Keratinocyte (primary cell): ENCODE results near the gene ELMO3. TPM values are rescaled to one million over a fixed set of nuclear protein-coding genes. Genes with fewer than 3 reads are reported as not detected.
A peak's percentile ranks its signal among the peaks of the same experiment; 100 is the strongest.

Experiments used
- DNase-seq: peaks from one replicate; pipeline ENCODE4 v3.0.0-alpha.2; 2011; ENCODE audit warnings: low read depth, missing footprints, low spot score
- FAIRE-seq: peaks from 2 replicates; lab custom pipeline; 2011; peaks lifted over from hg19 to GRCh38; lab: Jason Lieb, UNC
- H2AFZ ChIP-seq: 2 replicates; pipeline ENCODE4 v1.6.0; 2012; ENCODE audit warnings: low read length, control low read depth, inconsistent platforms; ENCODE audit not compliant: control insufficient read depth
- H3K27ac ChIP-seq: 2 replicates; pipeline ENCODE4 v1.5.1; 2011; ENCODE audit warnings: low read length; ENCODE audit not compliant: control insufficient read depth, insufficient read depth
- H3K27me3 ChIP-seq: 3 replicates; pipeline ENCODE4 v1.6.0; 2011; ENCODE audit warnings: low read length; ENCODE audit not compliant: control insufficient read depth, insufficient read depth; ENCODE audit errors: extremely low read depth
- H3K36me3 ChIP-seq, 2 experiments: 2 replicates in 1 of 2; 3 replicates in 1 of 2; pipeline ENCODE4 v1.5.1; 2011; ENCODE audit warnings: low read length in 2 of 2, mild to moderate bottlenecking in 1 of 2; ENCODE audit not compliant: control insufficient read depth in 2 of 2, insufficient read depth in 2 of 2; ENCODE audit errors: extremely low read depth in 1 of 2
- H3K4me1 ChIP-seq: 3 replicates; pipeline ENCODE4 v1.5.1; 2011; ENCODE audit warnings: low read length; ENCODE audit not compliant: control insufficient read depth, insufficient read depth; ENCODE audit errors: extremely low read depth
- H3K4me2 ChIP-seq: 3 replicates; pipeline ENCODE4 v1.6.0; 2011; ENCODE audit warnings: low read depth, low read length; ENCODE audit not compliant: control insufficient read depth, insufficient read depth; ENCODE audit errors: extremely low read depth
- H3K4me3 ChIP-seq, 3 experiments: fragments of 200-600 bp in 1 of 3; sonication (generic) in 1 of 3; 2 replicates in 2 of 3; 3 replicates in 1 of 3; pipeline ENCODE4 v1.5.1; 2011 to 2016; ENCODE audit warnings: low read length in 3 of 3, mild to moderate bottlenecking in 3 of 3, control low read depth in 2 of 3, inconsistent platforms in 1 of 3, low read depth in 1 of 3, mixed read lengths in 1 of 3, mixed run types in 1 of 3, moderate library complexity in 1 of 3; ENCODE audit not compliant: control insufficient read depth in 2 of 3, insufficient read depth in 2 of 3; ENCODE audit errors: extremely low read depth in 1 of 3
- H3K79me2 ChIP-seq: 2 replicates; pipeline ENCODE4 v1.6.0; 2012; ENCODE audit warnings: low read length; ENCODE audit not compliant: control insufficient read depth, insufficient read depth
- H3K9ac ChIP-seq: 3 replicates; pipeline ENCODE4 v1.6.0; 2011; ENCODE audit warnings: low read length; ENCODE audit not compliant: control insufficient read depth, insufficient read depth; ENCODE audit errors: extremely low read depth
- H3K9me1 ChIP-seq: 3 replicates; pipeline ENCODE4 v1.6.0; 2011; ENCODE audit warnings: low read length; ENCODE audit not compliant: control insufficient read depth, insufficient read depth; ENCODE audit errors: extremely low read depth
- H3K9me3 ChIP-seq: 2 replicates; pipeline ENCODE4 v1.5.1; 2012; ENCODE audit warnings: low read depth, low read length; ENCODE audit not compliant: control insufficient read depth
- H4K20me1 ChIP-seq: 3 replicates; pipeline ENCODE4 v1.6.0; 2011; ENCODE audit warnings: low read length; ENCODE audit not compliant: control insufficient read depth, insufficient read depth; ENCODE audit errors: extremely low read depth
- EZH2 ChIP-seq: IDR thresholded peaks from one replicate; pipeline ENCODE4 v1.6.1; 2012; ENCODE audit warnings: inconsistent platforms, mild to moderate bottlenecking, low read length, moderate library complexity
- dilution Hi-C: fragments of 300-500 bp; cut with MboI; formaldehyde crosslinking; loops from one replicate; pipeline ENCODE4 v1.7.0; 2020; ENCODE audit warnings: low sequenced_read_pairs; ENCODE audit not compliant: extremely low pct_ligation_motif_present
- polyA plus RNA-seq, 5 experiments: library from polyadenylated mRNA; depleted of rRNA in 3 of 5; stranded (reverse) in 3 of 5; stranded (forward) in 1 of 5; unstranded in 1 of 5; fragments of >200 nt; gene quantifications; 1 replicate in 1 of 5; 2 replicates in 3 of 5; 3 replicates in 1 of 5; pipeline versions ENCODE4 v1.2.1 to v1.2.3, GENCODE V29; 2011 to 2012; ENCODE audit warnings: missing spikeins in 2 of 5, low read depth in 1 of 5, low replicate concordance in 1 of 5
- TF ChIP-seq, protein P1 (sequence below), 3 experiments: IDR thresholded peaks in 1 of 3; conservative IDR thresholded peaks in 1 of 3; optimal IDR thresholded peaks in 1 of 3; 2 replicates in 2 of 3; 3 replicates in 1 of 3; pipeline versions ENCODE3 to v1.5.1; 2011; ENCODE audit warnings: low read length in 3 of 3, mild to moderate bottlenecking in 3 of 3, moderate library complexity in 2 of 3, control low read depth in 1 of 3, inconsistent platforms in 1 of 3; ENCODE audit not compliant: insufficient read depth in 2 of 3; ENCODE audit errors: extremely low read depth in 1 of 3

Gene ELMO3
- polyA plus RNA-seq, 1 donor (not counting 4 experiments of a cell fraction or from before 2014, with no cell fraction given): 21.0 TPM

GRCh38 chr16:67169011-67169451 is 29.9 kb upstream of the ELMO3 start:
- DNase-seq (no peak), FAIRE-seq (no peak)
- Histone ChIP-seq H3K9me3 (no peaks in the 10 kb centered on the region), H3K79me2 (no peaks in the 10 kb centered on the region), H3K27me3 (no peaks in the 10 kb centered on the region), H3K27ac (no peak overlapping the region), H3K4me3 (no peak overlapping the region), H3K9ac (no peak overlapping the region), H3K36me3 (no peaks in the 10 kb centered on the region), H3K4me1 (peaks cover 31% of the 10 kb centered on the region), H3K4me2 (peak overlapping the region; percentile 77), H2AFZ (no peak overlapping the region), H4K20me1 (no peaks in the 10 kb centered on the region), H3K9me1 (no peaks in the 10 kb centered on the region)
- dilution Hi-C loops: no loop called here
- no peak for TF ChIP-seq EZH2
- TF ChIP-seq, protein P1, sequence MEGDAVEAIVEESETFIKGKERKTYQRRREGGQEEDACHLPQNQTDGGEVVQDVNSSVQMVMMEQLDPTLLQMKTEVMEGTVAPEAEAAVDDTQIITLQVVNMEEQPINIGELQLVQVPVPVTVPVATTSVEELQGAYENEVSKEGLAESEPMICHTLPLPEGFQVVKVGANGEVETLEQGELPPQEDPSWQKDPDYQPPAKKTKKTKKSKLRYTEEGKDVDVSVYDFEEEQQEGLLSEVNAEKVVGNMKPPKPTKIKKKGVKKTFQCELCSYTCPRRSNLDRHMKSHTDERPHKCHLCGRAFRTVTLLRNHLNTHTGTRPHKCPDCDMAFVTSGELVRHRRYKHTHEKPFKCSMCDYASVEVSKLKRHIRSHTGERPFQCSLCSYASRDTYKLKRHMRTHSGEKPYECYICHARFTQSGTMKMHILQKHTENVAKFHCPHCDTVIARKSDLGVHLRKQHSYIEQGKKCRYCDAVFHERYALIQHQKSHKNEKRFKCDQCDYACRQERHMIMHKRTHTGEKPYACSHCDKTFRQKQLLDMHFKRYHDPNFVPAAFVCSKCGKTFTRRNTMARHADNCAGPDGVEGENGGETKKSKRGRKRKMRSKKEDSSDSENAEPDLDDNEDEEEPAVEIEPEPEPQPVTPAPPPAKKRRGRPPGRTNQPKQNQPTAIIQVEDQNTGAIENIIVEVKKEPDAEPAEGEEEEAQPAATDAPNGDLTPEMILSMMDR (optimal IDR thresholded peaks at IDR 0.05 in 1 of 3, IDR thresholded peaks at IDR 0.05 in 1 of 3, conservative IDR thresholded peaks at IDR 0.05 in 1 of 3; ENCODE audit: extremely low read depth in 1 of 3, insufficient read depth in 2 of 3, low read length in 3 of 3): no peak

DNA sequence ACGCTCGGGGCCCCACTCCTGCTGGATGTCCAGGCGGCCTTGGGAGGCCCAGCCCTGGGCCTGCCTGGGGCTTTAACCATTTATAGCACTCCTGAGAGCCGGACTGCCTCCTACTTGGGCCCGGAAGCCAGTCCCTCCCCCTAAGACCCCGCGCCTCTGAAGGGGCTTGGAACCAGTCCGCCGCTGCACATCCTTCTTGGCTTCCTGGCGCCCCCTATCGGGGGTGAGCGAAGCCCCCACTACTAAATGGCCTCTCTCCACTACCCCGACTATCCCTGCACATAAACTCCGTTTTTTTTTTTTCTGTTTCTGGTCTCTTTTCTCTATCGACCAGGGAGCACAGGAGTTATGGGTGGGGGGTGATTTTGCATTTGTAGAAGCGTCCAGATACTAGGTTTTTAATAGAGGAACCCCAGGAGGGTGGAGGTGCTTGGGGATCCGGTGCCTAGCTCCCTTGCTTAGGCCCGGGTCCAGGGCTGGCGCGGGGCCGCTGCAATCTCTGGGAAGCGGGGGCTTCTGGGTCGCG is 29.2 kb upstream of the ELMO3 start:
- peak overlapping the region; percentile 77 for H3K4me2 ChIP-seq
- no peak for FAIRE-seq
- H3K9ac ChIP-seq: peak overlapping the region; percentile 68

More for the DNA sequence above, 29.2 kb upstream of the ELMO3 start:
- dilution Hi-C loops: no loop called here
- no peaks in the 10 kb centered on the region for H3K36me3 ChIP-seq
- peak overlapping the region; percentile 67 for H3K27ac ChIP-seq
- no peak for DNase-seq
- no peaks in the 10 kb centered on the region for H3K27me3 ChIP-seq
- H4K20me1 ChIP-seq: no peaks in the 10 kb centered on the region
- H3K4me1 ChIP-seq: peaks cover 34% of the 10 kb centered on the region
- peak overlapping the region; percentile 32 for H2AFZ ChIP-seq
- no peaks in the 10 kb centered on the region for H3K79me2 ChIP-seq
- H3K9me3 ChIP-seq: no peaks in the 10 kb centered on the region
- TF ChIP-seq, protein P1 (optimal IDR thresholded peaks at IDR 0.05 in 1 of 3, IDR thresholded peaks at IDR 0.05 in 1 of 3, conservative IDR thresholded peaks at IDR 0.05 in 1 of 3; ENCODE audit: extremely low read depth in 1 of 3, insufficient read depth in 2 of 3, low read length in 3 of 3): peak; percentile 45 to 67 (median 49)
- TF ChIP-seq EZH2: no peak
- H3K4me3 ChIP-seq: peak overlapping the region; percentile 40 to 74 (median 62)
- H3K9me1 ChIP-seq: no peaks in the 10 kb centered on the region
